Astrocyte (in vitro differentiated cells and primary cell): ENCODE data around the gene TOMM6. TPM values are rescaled to one million over a fixed set of nuclear protein-coding genes. Genes with fewer than 3 reads are reported as not detected.

Source experiments
- DNase-seq: peaks from one replicate; pipeline ENCODE4 v3.0.0-alpha.2; 2010; ENCODE audit warnings: low read depth
- FAIRE-seq: peaks from 2 replicates; lab custom pipeline; 2011; peaks lifted over from hg19 to GRCh38; lab: Jason Lieb, UNC
- H2AFZ ChIP-seq: 2 replicates; pipeline ENCODE4 v1.6.0; 2012; ENCODE audit warnings: low read depth, low read length, inconsistent platforms
- H3K27ac ChIP-seq: 2 replicates; pipeline ENCODE4 v1.5.1; 2011; ENCODE audit warnings: low read depth, low read length, inconsistent platforms
- H3K27me3 ChIP-seq: 2 replicates; pipeline ENCODE4 v1.6.0; 2011; ENCODE audit warnings: low read length, inconsistent platforms; ENCODE audit not compliant: insufficient read depth
- H3K36me3 ChIP-seq: 2 replicates; pipeline ENCODE4 v1.5.1; 2011; ENCODE audit warnings: low read length, inconsistent platforms; ENCODE audit not compliant: insufficient read depth
- H3K4me1 ChIP-seq: 2 replicates; pipeline ENCODE4 v1.5.1; 2011; ENCODE audit warnings: low read length, inconsistent platforms; ENCODE audit not compliant: insufficient read depth
- H3K4me2 ChIP-seq: 2 replicates; pipeline ENCODE4 v1.6.0; 2012; ENCODE audit warnings: low read length, inconsistent platforms
- H3K4me3 ChIP-seq: 2 replicates; pipeline ENCODE4 v1.5.1; 2011; ENCODE audit warnings: low read depth, mild to moderate bottlenecking, low read length, inconsistent platforms; ENCODE audit not compliant: insufficient read depth
- H3K79me2 ChIP-seq: 2 replicates; pipeline ENCODE4 v1.6.0; 2012; ENCODE audit warnings: mild to moderate bottlenecking, low read length, inconsistent platforms; ENCODE audit not compliant: insufficient read depth
- H3K9ac ChIP-seq: 2 replicates; pipeline ENCODE4 v1.6.0; 2012; ENCODE audit warnings: mild to moderate bottlenecking, low read length, inconsistent platforms
- H3K9me3 ChIP-seq: 2 replicates; pipeline ENCODE4 v1.5.1; 2012; ENCODE audit warnings: low read depth, mild to moderate bottlenecking, low read length, inconsistent platforms; ENCODE audit not compliant: insufficient read depth
- H4K20me1 ChIP-seq: 2 replicates; pipeline ENCODE4 v1.6.0; 2012; ENCODE audit warnings: low read length, inconsistent platforms; ENCODE audit not compliant: insufficient read depth
- H3K27ac Mint-ChIP-seq: one replicate; pipeline ENCODE4 v1.8.0; 2021; ENCODE audit warnings: mild to moderate bottlenecking, mixed read lengths; ENCODE audit not compliant: unreplicated experiment
- H3K27me3 Mint-ChIP-seq: one replicate; pipeline ENCODE4 v1.8.0; 2021; ENCODE audit warnings: low read depth, mixed read lengths; ENCODE audit not compliant: unreplicated experiment
- H3K36me3 Mint-ChIP-seq: one replicate; pipeline ENCODE4 v1.8.0; 2021; ENCODE audit warnings: low read depth, mixed read lengths; ENCODE audit not compliant: unreplicated experiment
- H3K4me1 Mint-ChIP-seq: one replicate; pipeline ENCODE4 v1.8.0; 2021; ENCODE audit warnings: low read depth, mixed read lengths; ENCODE audit not compliant: unreplicated experiment
- H3K4me3 Mint-ChIP-seq: one replicate; pipeline ENCODE4 v1.8.0; 2021; ENCODE audit warnings: mild to moderate bottlenecking, moderate library complexity, mixed read lengths; ENCODE audit not compliant: unreplicated experiment
- H3K9me3 Mint-ChIP-seq: one replicate; pipeline ENCODE4 v1.8.0; 2021; ENCODE audit warnings: mild to moderate bottlenecking, mixed read lengths; ENCODE audit not compliant: unreplicated experiment
- EZH2 ChIP-seq: IDR thresholded peaks from 2 replicates; pipeline ENCODE4 v1.6.1; 2012; ENCODE audit warnings: mild to moderate bottlenecking, low read length, inconsistent platforms; ENCODE audit not compliant: insufficient read depth
- total RNA-seq: library from RNA; stranded (reverse); gene quantifications from 2 replicates; pipeline ENCODE4 v1.2.1, GENCODE V29; 2021
- TF ChIP-seq, protein P1 (sequence below): IDR thresholded peaks from 2 replicates; pipeline ENCODE4 v1.5.1; 2011; ENCODE audit warnings: low read depth, mild to moderate bottlenecking, inconsistent platforms, low read length, moderate library complexity; ENCODE audit not compliant: insufficient read depth

TOMM6 gene
- total RNA-seq, 1 donor from 2014 or later = 159 TPM

DNA sequence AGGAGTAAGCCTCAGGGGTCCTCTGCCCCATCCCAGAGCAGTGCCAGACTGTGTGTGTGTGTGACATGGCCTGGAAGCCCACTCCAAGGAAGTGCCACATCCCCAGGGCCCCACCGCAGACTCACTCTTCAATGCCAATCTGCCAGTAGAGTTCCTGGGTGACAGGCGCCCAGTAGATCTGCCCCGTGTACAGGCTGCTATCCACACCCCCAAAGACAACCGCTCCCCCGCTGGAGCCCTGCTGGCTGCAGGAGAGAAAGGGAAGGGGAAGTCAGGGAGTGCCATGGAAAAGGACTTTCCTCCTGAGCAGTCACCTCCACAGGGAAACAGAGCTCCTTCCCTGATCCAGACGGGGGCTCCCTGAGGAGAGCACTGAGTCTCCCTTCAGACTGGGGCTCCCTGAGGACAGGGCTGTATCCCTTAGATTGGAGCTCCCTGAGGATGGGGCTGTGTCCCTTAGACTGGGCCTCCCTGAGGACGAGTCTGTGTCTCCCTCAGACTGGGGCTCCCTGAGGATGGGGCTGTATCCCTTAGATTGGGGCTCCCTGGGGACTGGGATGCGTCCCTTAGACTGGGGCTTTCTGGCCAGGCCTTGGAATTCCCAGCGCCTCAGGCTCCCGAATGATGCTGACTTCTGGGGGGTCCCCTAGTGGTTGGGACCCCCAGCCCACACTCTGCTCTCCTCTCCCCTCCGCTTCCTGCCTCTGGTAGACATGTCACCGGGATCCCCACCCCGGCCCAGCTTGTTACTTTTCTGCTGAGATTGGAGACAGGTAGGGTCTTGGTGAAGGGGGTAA lies 46.9 kb upstream of the TOMM6 start:
- FAIRE-seq = no peak
- Mint-ChIP-seq H3K27me3 (peaks cover 18% of the 10 kb centered on the region), H3K27ac (no peak overlapping the region)

DNA sequence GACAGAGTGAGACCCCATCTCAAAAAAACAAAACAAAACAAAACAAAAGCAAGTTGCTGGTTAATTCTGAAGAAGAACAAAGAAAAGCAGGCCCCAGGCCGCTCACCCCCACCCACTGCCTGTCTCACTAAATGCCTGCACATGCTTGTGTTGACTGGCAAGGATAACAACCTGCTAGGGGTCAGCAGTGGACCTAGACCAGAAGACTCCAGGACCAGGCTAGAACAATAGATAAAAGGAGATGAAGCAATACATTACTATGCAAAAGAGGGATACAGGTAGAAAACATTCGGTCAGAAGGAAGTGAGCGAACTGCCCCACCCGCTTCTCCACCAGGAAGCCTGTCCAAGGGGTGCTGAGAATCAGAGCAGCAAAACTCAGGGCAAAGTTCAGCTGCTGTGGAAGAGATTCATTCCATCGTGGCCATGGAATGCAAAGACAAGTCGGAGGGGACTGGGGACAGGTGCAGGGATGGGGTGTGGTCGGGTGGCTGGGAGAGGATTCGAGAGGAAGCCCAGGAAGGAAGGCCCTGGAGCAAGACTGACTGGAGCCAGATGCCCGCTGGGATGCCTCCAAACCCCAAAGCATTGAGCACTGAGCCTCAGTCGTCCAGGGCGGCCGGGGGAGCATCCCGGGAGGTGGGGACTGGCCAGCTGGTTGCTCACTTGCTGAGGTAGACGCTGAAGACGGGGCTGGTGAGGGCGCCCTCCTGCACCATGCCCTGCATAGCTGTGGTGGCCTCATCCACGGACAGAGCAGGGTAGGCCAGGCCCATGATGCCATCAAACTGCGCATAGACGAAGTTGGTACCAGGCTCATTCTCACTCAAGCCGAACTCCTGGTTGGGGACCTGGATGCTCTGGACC lies 45.6 kb upstream of the TOMM6 start:
- Histone ChIP-seq H3K4me3 (no peak overlapping the region), H3K9ac (no peak overlapping the region), H2AFZ (no peak overlapping the region), H3K27me3 (peaks cover 2% of the 10 kb centered on the region), H3K79me2 (no peaks in the 10 kb centered on the region), H3K4me2 (no peak overlapping the region), H3K27ac (no peak overlapping the region), H3K36me3 (no peaks in the 10 kb centered on the region), H3K9me3 (no peaks in the 10 kb centered on the region), H3K4me1 (peaks cover 3% of the 10 kb centered on the region), H4K20me1 (no peaks in the 10 kb centered on the region)
- DNase-seq (no peak), FAIRE-seq (no peak)
- Mint-ChIP-seq H3K27ac (no peak overlapping the region), H3K36me3 (no peaks in the 10 kb centered on the region), H3K4me3 (no peak overlapping the region), H3K27me3 (peaks cover 18% of the 10 kb centered on the region), H3K9me3 (peaks cover 4% of the 10 kb centered on the region), H3K4me1 (peaks cover 7% of the 10 kb centered on the region)
- no peak for TF ChIP-seq EZH2
- TF ChIP-seq, protein P1, sequence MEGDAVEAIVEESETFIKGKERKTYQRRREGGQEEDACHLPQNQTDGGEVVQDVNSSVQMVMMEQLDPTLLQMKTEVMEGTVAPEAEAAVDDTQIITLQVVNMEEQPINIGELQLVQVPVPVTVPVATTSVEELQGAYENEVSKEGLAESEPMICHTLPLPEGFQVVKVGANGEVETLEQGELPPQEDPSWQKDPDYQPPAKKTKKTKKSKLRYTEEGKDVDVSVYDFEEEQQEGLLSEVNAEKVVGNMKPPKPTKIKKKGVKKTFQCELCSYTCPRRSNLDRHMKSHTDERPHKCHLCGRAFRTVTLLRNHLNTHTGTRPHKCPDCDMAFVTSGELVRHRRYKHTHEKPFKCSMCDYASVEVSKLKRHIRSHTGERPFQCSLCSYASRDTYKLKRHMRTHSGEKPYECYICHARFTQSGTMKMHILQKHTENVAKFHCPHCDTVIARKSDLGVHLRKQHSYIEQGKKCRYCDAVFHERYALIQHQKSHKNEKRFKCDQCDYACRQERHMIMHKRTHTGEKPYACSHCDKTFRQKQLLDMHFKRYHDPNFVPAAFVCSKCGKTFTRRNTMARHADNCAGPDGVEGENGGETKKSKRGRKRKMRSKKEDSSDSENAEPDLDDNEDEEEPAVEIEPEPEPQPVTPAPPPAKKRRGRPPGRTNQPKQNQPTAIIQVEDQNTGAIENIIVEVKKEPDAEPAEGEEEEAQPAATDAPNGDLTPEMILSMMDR = no peak

More for the DNA sequence above, 46.9 kb upstream of the TOMM6 start:
- no peak overlapping the region for H3K4me3 ChIP-seq
- H3K27me3 ChIP-seq = no peaks in the 10 kb centered on the region
- no peaks in the 10 kb centered on the region for H3K79me2 ChIP-seq
- H3K4me1 ChIP-seq = peaks cover 8% of the 10 kb centered on the region
- no peak overlapping the region for H3K4me2 ChIP-seq
- H3K9ac ChIP-seq = no peak overlapping the region
- no peaks in the 10 kb centered on the region for H3K36me3 Mint-ChIP-seq
- no peak overlapping the region for H2AFZ ChIP-seq
- TF ChIP-seq, protein P1 = no peak
- TF ChIP-seq EZH2 = no peak
- DNase-seq = no peak
- no peak overlapping the region for H3K4me3 Mint-ChIP-seq
- H3K36me3 ChIP-seq = no peaks in the 10 kb centered on the region
- peaks cover 7% of the 10 kb centered on the region for H3K4me1 Mint-ChIP-seq
- no peaks in the 10 kb centered on the region for H4K20me1 ChIP-seq
- H3K9me3 ChIP-seq = no peaks in the 10 kb centered on the region
- H3K27ac ChIP-seq = no peak overlapping the region
- peaks cover 4% of the 10 kb centered on the region for H3K9me3 Mint-ChIP-seq
